Panc1 (cell line): Measurements from ENCODE around the gene PRKCB.

Experiments
- POLR2AphosphoS5 ChIP-seq: IDR thresholded peaks from 2 replicates; pipeline ENCODE4 v1.6.1; 2012; ENCODE audit warnings: mild to moderate bottlenecking, low read depth, low read length, moderate library complexity
- TF ChIP-seq, protein P1 (sequence below): fragments of 450-650 bp; IDR thresholded peaks from 2 replicates; pipeline ENCODE4 v1.5.1; 2017; ENCODE audit warnings: mild to moderate bottlenecking

DNA sequence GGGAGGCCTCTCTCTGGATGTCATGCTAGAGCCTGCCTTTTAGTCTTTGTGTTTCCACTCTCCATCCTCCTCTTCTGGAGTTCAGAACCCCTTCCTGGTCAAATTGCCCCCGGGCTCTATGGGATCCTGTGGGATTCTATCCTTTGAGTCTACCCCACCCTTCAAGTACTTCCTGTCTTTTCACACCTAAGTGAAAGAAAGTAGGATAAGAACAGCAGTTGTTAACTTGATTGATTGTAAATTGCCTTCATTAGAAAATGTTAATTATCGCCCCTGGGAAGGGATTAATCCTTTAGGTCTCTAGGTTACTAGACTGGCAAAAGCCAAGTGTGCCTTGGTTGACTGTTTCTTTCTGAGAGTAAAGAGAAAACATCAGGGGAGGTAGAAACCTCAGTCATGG lies 30.1 kb downstream of the PRKCB start:
- TF ChIP-seq, protein P1, sequence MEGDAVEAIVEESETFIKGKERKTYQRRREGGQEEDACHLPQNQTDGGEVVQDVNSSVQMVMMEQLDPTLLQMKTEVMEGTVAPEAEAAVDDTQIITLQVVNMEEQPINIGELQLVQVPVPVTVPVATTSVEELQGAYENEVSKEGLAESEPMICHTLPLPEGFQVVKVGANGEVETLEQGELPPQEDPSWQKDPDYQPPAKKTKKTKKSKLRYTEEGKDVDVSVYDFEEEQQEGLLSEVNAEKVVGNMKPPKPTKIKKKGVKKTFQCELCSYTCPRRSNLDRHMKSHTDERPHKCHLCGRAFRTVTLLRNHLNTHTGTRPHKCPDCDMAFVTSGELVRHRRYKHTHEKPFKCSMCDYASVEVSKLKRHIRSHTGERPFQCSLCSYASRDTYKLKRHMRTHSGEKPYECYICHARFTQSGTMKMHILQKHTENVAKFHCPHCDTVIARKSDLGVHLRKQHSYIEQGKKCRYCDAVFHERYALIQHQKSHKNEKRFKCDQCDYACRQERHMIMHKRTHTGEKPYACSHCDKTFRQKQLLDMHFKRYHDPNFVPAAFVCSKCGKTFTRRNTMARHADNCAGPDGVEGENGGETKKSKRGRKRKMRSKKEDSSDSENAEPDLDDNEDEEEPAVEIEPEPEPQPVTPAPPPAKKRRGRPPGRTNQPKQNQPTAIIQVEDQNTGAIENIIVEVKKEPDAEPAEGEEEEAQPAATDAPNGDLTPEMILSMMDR, result no peak
- no peak for TF ChIP-seq POLR2AphosphoS5
